ENCODE measurements around the gene ZDHHC8. TPM values are rescaled to one million over a fixed set of nuclear protein-coding genes. Genes with fewer than 3 reads are reported as not detected.
"Not testable (repeated sequence)": the region's sequence is repeated elsewhere in the genome, so short reads cannot be mapped to it uniquely, and the experiment has no call there.

Gene ZDHHC8
- total and polyA plus RNA-seq, 2 experiments from 2014 or later, result 13.0 to 18.7 TPM

- Histone ChIP-seq H3K9ac (no peak overlapping the region), H3K9me3 (ENCODE audit: low read depth) (no peaks in the 10 kb centered on the region), H3K79me2 (ENCODE audit: insufficient read depth) (no peaks in the 10 kb centered on the region), H3K27me3 (replicated peaks; ENCODE audit: insufficient read depth) (no peaks in the 10 kb centered on the region; the same call in 1 of the 2 replicates), H3K27ac (no peak overlapping the region), H3K36me3 (ENCODE audit: low read depth) (no peaks in the 10 kb centered on the region), H4K20me1 (ENCODE audit: insufficient read depth) (no peaks in the 10 kb centered on the region), H3K4me2 (ENCODE audit: unreplicated experiment) (no peak overlapping the region), H3K4me1 (ENCODE audit: insufficient read depth) (no peaks in the 10 kb centered on the region), H3K9me2 (ENCODE audit: insufficient read depth) (no peaks in the 10 kb centered on the region), H2AFZ (no peak overlapping the region), H3F3A (ENCODE audit: insufficient read depth) (no peaks in the 10 kb centered on the region), H3K4me3 (no peak overlapping the region)
- 34 to 40% methylated on average over 15 of the region's 15 CpGs for WGBS, 2 experiments (ENCODE audit: low coverage in 1 of 2, low lambda C conversion rate in 2 of 2, missing lambda C conversion rate in 2 of 2)
- TF ChIP-seq EZH2phosphoT487 (IDR thresholded peaks at IDR 0.05; ENCODE audit: insufficient read depth, low read depth) (no peak), EZH2 (IDR thresholded peaks at IDR 0.05; ENCODE audit: insufficient read depth, poor library complexity, severe bottlenecking) (no peak)
- DNase-seq, result no peak
- in situ Hi-C loops (cut with MboI), result loop anchor here (5.0 kb wide), 1 partner anchor 125 kb away; no protein-coding TSS in a partner anchor
These were observed 26.0 kb downstream of the ZDHHC8 start for GRCh38 chr22:20157430-20158183.

DNA sequence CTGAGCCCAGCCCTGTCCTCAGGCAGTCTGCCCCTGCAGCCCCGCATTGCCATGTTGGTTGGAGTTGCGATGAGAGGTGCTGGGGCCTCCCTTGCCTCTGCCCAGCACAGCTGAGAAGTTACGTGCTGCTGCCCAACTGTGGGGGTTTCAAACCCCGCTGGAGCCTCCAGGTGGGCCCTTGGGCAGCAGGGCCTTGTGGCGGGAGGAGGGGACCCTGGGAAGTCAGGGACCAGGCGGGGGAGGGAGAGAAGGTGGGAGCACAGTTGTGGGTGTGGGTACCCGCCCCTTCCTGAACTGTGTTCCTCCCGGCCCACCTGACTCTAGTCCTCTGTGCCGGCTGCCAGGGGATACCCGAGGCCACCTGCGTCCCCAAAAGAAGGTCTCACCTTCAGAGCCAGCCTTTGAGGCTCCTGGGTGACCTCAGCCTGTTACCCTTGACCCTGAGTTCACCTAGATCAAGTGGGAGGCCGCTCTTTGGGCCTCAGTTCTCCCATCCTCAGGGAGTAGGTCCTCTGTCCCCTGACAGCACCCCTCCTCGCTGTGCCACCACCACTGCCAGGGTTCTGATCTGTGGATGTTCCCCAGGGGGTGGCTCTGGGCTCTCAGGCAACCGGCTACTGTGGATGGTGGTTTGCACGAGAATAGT is 26.9 kb downstream of the ZDHHC8 start:
- Histone ChIP-seq H3K9me3 (ENCODE audit: low read depth) (no peaks in the 10 kb centered on the region), H3K9ac (no peak overlapping the region), H3K36me3 (ENCODE audit: low read depth) (no peaks in the 10 kb centered on the region), H3K9me2 (ENCODE audit: insufficient read depth) (no peaks in the 10 kb centered on the region), H3K4me1 (ENCODE audit: insufficient read depth) (no peaks in the 10 kb centered on the region), H3K79me2 (ENCODE audit: insufficient read depth) (no peaks in the 10 kb centered on the region), H3K27ac (no peak overlapping the region), H3K27me3 (replicated peaks; ENCODE audit: insufficient read depth) (no peaks in the 10 kb centered on the region; the same call in 1 of the 2 replicates), H3K4me2 (ENCODE audit: unreplicated experiment) (no peak overlapping the region), H2AFZ (no peak overlapping the region), H4K20me1 (ENCODE audit: insufficient read depth) (no peaks in the 10 kb centered on the region), H3K4me3 (no peak overlapping the region), H3F3A (ENCODE audit: insufficient read depth) (no peaks in the 10 kb centered on the region)
- TF ChIP-seq EZH2phosphoT487 (IDR thresholded peaks at IDR 0.05; ENCODE audit: insufficient read depth, low read depth), result no peak
- no peak for TF ChIP-seq EZH2 (IDR thresholded peaks at IDR 0.05; ENCODE audit: insufficient read depth, poor library complexity, severe bottlenecking)
- in situ Hi-C loops (cut with MboI), result loop anchor here (5.0 kb wide), 1 partner anchor 124 kb away; no protein-coding TSS in a partner anchor
- no peak for DNase-seq
- WGBS, 2 experiments (ENCODE audit: low coverage in 1 of 2, low lambda C conversion rate in 2 of 2, missing lambda C conversion rate in 2 of 2), result 64 to 69% methylated on average over 12 to 15 of the region's 15 CpGs

DNA sequence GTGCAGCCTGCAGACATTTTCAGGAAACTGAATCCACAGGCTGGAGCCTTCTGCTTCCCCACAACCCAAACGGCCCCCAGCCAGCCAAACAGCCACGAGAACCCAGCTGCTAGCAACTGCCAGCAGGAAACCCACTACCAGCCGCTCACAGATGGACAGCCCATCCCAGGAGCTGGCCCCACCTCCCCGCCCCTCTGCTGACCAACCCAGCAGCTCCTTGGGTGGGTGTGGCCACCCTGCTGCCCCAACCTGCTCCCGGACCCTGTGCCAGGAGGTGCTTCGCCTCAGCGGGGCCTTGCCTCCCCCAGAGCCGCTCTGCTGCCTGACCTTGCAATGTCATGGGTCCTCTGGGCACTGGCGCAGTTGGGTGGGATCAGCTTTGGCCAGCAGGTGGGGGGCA is 27.5 kb downstream of the ZDHHC8 start:
- Histone ChIP-seq H3F3A (ENCODE audit: insufficient read depth) (no peaks in the 10 kb centered on the region), H3K4me2 (ENCODE audit: unreplicated experiment) (no peak overlapping the region), H2AFZ (no peak overlapping the region), H3K27ac (no peak overlapping the region), H3K36me3 (ENCODE audit: low read depth) (no peaks in the 10 kb centered on the region), H3K79me2 (ENCODE audit: insufficient read depth) (no peaks in the 10 kb centered on the region), H3K4me1 (ENCODE audit: insufficient read depth) (no peaks in the 10 kb centered on the region), H3K9me3 (ENCODE audit: low read depth) (no peaks in the 10 kb centered on the region), H3K27me3 (replicated peaks; ENCODE audit: insufficient read depth) (no peaks in the 10 kb centered on the region; the same call in 1 of the 2 replicates), H3K9me2 (ENCODE audit: insufficient read depth) (no peaks in the 10 kb centered on the region), H4K20me1 (ENCODE audit: insufficient read depth) (no peaks in the 10 kb centered on the region), H3K9ac (no peak overlapping the region), H3K4me3 (no peak overlapping the region)
- in situ Hi-C loops (cut with MboI), result loop anchor here (5.0 kb wide), 1 partner anchor 123 kb away; no protein-coding TSS in a partner anchor
- no peak for TF ChIP-seq EZH2phosphoT487 (IDR thresholded peaks at IDR 0.05; ENCODE audit: insufficient read depth, low read depth)
- no peak for TF ChIP-seq EZH2 (IDR thresholded peaks at IDR 0.05; ENCODE audit: insufficient read depth, poor library complexity, severe bottlenecking)
- no peak for DNase-seq
- WGBS, 2 experiments (ENCODE audit: low coverage in 1 of 2, low lambda C conversion rate in 2 of 2, missing lambda C conversion rate in 2 of 2), result 46 to 49% methylated on average over 8 to 9 of the region's 9 CpGs

DNA sequence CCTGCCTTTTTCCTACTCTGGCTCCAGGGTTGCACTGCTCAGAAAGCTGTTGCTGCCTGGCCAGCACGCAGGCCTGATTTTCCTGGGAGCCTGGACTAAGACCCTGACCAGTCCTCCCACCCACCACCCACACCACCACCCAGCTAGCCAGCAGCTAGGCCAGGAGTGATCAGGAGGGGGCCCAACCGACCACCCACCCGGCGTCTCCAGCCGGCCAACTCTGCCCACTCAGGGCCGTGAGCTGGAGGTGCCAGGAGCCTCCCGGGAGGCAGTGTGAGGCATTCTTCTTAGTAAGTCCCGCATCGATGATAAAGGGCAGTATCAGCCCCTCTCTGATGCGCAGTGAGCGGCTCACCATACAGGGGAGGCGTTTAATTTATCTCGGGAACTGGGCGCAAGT is 27.9 kb downstream of the ZDHHC8 start:
- H3K27me3 ChIP-seq (replicated peaks; ENCODE audit: insufficient read depth); H2AFZ ChIP-seq; H3K9me3 ChIP-seq (ENCODE audit: low read depth); H3K36me3 ChIP-seq (ENCODE audit: low read depth); H3K4me3 ChIP-seq; H3K4me1 ChIP-seq (ENCODE audit: insufficient read depth); DNase-seq; H3K4me2 ChIP-seq (ENCODE audit: unreplicated experiment); H3K9me2 ChIP-seq (ENCODE audit: insufficient read depth); H3K9ac ChIP-seq; H3K79me2 ChIP-seq (ENCODE audit: insufficient read depth); H3F3A ChIP-seq (ENCODE audit: insufficient read depth); H4K20me1 ChIP-seq (ENCODE audit: insufficient read depth); H3K27ac ChIP-seq: not testable (repeated sequence)
- in situ Hi-C loops (cut with MboI), result loop anchor here (5.0 kb wide), 1 partner anchor 123 kb away; no protein-coding TSS in a partner anchor
- 67 to 69% methylated on average over 6 to 14 of the region's 14 CpGs for WGBS, 2 experiments (ENCODE audit: low coverage in 1 of 2, low lambda C conversion rate in 2 of 2, missing lambda C conversion rate in 2 of 2)
